Prostate gland (tissue), 2 donors: ENCODE results near the gene FJX1.

Source experiments
- CTCF ChIP-seq, 4 experiments: fragments of 200-600 bp in 2 of 4; fragments of 450-650 bp in 2 of 4; sonication (generic) in 2 of 4; IDR thresholded peaks; 1 replicate in 3 of 4; 2 replicates in 1 of 4; pipeline ENCODE4 v1.5.1; 2016 to 2019; ENCODE audit warnings: antibody characterized with exemption in 4 of 4, mild to moderate bottlenecking in 2 of 4, moderate library complexity in 2 of 4
- POLR2A ChIP-seq: fragments of 450-650 bp; IDR thresholded peaks from one replicate; pipeline ENCODE4 v1.6.1; 2016; ENCODE audit warnings: antibody characterized with exemption, mild to moderate bottlenecking
- POLR2AphosphoS5 ChIP-seq: sonication (generic); formaldehyde crosslinking; IDR thresholded peaks from one replicate; pipeline ENCODE4 v1.6.1; 2017; ENCODE audit warnings: antibody characterized with exemption

- TF ChIP-seq CTCF (IDR thresholded peaks at IDR 0.05) = no peak
- no peak for TF ChIP-seq POLR2AphosphoS5
- TF ChIP-seq POLR2A = no peak
These were observed 43.9 kb downstream of the FJX1 start for GRCh38 chr11:35662061-35662648.
